ENCODE results near the gene EXOSC2. TPM values are rescaled to one million over a fixed set of nuclear protein-coding genes. Genes with fewer than 3 reads are reported as not detected.

Gene EXOSC2
- total and polyA plus RNA-seq, 2 experiments from 2014 or later = 37.6 to 77.7 TPM

GRCh38 chr9:130696139-130696650, 2.6 kb downstream of the EXOSC2 start:
- H3K79me2 ChIP-seq (replicated peaks; ENCODE audit: insufficient read depth) = peaks cover 55% of the 10 kb centered on the region
- Mint-ChIP-seq H3K4me1 (peaks cover 40% of the 10 kb centered on the region), H3K36me3 (ENCODE audit: low read depth) (peaks cover 61% of the 10 kb centered on the region), H3K4me3 (peak overlapping the region; percentile 97; the same call in 1 of the 3 replicates), H3K9me3 (no peaks in the 10 kb centered on the region), H3K27me3 (ENCODE audit: insufficient read depth, low read depth, poor library complexity) (peaks cover 17% of the 10 kb centered on the region), H3K27ac (no peak overlapping the region)
- peaks cover 48% of the 10 kb centered on the region for H3K36me3 ChIP-seq (ENCODE audit: insufficient read depth)
- ATAC-seq = no peak
- H3K4me2 ChIP-seq = no peak overlapping the region
- H2AFZ ChIP-seq = no peak overlapping the region
- no peaks in the 10 kb centered on the region for H3K9me2 ChIP-seq (ENCODE audit: insufficient read depth)
- no peak for DNase-seq (ENCODE audit: low spot score)
- peaks cover 39% of the 10 kb centered on the region for H4K20me1 ChIP-seq (replicated peaks; ENCODE audit: insufficient read depth)
- peaks cover 32% of the 10 kb centered on the region; the same call in 1 of the 2 replicates for H3F3A ChIP-seq (replicated peaks; ENCODE audit: low read depth)
- peaks cover 15% of the 10 kb centered on the region for H3K4me1 ChIP-seq (ENCODE audit: insufficient read depth)
- H3K27me3 ChIP-seq (ENCODE audit: insufficient read depth) = no peaks in the 10 kb centered on the region
- TF ChIP-seq, protein P1, sequence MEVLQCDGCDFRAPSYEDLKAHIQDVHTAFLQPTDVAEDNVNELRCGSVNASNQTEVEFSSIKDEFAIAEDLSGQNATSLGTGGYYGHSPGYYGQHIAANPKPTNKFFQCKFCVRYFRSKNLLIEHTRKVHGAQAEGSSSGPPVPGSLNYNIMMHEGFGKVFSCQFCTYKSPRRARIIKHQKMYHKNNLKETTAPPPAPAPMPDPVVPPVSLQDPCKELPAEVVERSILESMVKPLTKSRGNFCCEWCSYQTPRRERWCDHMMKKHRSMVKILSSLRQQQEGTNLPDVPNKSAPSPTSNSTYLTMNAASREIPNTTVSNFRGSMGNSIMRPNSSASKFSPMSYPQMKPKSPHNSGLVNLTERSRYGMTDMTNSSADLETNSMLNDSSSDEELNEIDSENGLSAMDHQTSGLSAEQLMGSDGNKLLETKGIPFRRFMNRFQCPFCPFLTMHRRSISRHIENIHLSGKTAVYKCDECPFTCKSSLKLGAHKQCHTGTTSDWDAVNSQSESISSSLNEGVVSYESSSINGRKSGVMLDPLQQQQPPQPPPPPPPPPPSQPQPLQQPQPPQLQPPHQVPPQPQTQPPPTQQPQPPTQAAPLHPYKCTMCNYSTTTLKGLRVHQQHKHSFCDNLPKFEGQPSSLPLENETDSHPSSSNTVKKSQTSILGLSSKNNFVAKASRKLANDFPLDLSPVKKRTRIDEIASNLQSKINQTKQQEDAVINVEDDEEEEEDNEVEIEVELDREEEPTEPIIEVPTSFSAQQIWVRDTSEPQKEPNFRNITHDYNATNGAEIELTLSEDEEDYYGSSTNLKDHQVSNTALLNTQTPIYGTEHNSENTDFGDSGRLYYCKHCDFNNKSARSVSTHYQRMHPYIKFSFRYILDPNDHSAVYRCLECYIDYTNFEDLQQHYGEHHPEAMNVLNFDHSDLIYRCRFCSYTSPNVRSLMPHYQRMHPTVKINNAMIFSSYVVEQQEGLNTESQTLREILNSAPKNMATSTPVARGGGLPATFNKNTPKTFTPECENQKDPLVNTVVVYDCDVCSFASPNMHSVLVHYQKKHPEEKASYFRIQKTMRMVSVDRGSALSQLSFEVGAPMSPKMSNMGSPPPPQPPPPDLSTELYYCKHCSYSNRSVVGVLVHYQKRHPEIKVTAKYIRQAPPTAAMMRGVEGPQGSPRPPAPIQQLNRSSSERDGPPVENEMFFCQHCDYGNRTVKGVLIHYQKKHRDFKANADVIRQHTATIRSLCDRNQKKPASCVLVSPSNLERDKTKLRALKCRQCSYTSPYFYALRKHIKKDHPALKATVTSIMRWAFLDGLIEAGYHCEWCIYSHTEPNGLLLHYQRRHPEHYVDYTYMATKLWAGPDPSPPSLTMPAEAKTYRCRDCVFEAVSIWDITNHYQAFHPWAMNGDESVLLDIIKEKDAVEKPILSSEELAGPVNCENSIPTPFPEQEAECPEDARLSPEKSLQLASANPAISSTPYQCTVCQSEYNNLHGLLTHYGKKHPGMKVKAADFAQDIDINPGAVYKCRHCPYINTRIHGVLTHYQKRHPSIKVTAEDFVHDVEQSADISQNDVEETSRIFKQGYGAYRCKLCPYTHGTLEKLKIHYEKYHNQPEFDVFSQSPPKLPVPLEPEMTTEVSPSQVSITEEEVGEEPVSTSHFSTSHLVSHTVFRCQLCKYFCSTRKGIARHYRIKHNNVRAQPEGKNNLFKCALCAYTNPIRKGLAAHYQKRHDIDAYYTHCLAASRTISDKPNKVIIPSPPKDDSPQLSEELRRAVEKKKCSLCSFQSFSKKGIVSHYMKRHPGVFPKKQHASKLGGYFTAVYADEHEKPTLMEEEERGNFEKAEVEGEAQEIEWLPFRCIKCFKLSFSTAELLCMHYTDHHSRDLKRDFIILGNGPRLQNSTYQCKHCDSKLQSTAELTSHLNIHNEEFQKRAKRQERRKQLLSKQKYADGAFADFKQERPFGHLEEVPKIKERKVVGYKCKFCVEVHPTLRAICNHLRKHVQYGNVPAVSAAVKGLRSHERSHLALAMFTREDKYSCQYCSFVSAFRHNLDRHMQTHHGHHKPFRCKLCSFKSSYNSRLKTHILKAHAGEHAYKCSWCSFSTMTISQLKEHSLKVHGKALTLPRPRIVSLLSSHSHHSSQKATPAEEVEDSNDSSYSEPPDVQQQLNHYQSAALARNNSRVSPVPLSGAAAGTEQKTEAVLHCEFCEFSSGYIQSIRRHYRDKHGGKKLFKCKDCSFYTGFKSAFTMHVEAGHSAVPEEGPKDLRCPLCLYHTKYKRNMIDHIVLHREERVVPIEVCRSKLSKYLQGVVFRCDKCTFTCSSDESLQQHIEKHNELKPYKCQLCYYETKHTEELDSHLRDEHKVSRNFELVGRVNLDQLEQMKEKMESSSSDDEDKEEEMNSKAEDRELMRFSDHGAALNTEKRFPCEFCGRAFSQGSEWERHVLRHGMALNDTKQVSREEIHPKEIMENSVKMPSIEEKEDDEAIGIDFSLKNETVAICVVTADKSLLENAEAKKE (CRISPR knock-in tag; IDR thresholded peaks at IDR 0.05) = no peak
- no peak for TF ChIP-seq ETS1 (IDR thresholded peaks at IDR 0.05)
- no peak for TF ChIP-seq NANOG (IDR thresholded peaks at IDR 0.05; ENCODE audit: borderline replicate concordance)
- TF ChIP-seq JUNB (IDR thresholded peaks at IDR 0.05; ENCODE audit: unreplicated experiment) = no peak
- TF ChIP-seq, protein P2, sequence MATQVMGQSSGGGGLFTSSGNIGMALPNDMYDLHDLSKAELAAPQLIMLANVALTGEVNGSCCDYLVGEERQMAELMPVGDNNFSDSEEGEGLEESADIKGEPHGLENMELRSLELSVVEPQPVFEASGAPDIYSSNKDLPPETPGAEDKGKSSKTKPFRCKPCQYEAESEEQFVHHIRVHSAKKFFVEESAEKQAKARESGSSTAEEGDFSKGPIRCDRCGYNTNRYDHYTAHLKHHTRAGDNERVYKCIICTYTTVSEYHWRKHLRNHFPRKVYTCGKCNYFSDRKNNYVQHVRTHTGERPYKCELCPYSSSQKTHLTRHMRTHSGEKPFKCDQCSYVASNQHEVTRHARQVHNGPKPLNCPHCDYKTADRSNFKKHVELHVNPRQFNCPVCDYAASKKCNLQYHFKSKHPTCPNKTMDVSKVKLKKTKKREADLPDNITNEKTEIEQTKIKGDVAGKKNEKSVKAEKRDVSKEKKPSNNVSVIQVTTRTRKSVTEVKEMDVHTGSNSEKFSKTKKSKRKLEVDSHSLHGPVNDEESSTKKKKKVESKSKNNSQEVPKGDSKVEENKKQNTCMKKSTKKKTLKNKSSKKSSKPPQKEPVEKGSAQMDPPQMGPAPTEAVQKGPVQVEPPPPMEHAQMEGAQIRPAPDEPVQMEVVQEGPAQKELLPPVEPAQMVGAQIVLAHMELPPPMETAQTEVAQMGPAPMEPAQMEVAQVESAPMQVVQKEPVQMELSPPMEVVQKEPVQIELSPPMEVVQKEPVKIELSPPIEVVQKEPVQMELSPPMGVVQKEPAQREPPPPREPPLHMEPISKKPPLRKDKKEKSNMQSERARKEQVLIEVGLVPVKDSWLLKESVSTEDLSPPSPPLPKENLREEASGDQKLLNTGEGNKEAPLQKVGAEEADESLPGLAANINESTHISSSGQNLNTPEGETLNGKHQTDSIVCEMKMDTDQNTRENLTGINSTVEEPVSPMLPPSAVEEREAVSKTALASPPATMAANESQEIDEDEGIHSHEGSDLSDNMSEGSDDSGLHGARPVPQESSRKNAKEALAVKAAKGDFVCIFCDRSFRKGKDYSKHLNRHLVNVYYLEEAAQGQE (IDR thresholded peaks at IDR 0.05; ENCODE audit: unreplicated experiment) = no peak
- no peak for TF ChIP-seq POLR2AphosphoS5 (IDR thresholded peaks at IDR 0.05; ENCODE audit: low read depth)
- TF ChIP-seq STAT1 (IDR thresholded peaks at IDR 0.05; ENCODE audit: unreplicated experiment) = no peak
- TF ChIP-seq CREB1 (CRISPR knock-in tag; IDR thresholded peaks at IDR 0.05; ENCODE audit: low read depth) = no peak
- no peak for TF ChIP-seq ZNF331 (CRISPR knock-in tag; IDR thresholded peaks at IDR 0.05; ENCODE audit: low read depth)
- TF ChIP-seq, protein P3, sequence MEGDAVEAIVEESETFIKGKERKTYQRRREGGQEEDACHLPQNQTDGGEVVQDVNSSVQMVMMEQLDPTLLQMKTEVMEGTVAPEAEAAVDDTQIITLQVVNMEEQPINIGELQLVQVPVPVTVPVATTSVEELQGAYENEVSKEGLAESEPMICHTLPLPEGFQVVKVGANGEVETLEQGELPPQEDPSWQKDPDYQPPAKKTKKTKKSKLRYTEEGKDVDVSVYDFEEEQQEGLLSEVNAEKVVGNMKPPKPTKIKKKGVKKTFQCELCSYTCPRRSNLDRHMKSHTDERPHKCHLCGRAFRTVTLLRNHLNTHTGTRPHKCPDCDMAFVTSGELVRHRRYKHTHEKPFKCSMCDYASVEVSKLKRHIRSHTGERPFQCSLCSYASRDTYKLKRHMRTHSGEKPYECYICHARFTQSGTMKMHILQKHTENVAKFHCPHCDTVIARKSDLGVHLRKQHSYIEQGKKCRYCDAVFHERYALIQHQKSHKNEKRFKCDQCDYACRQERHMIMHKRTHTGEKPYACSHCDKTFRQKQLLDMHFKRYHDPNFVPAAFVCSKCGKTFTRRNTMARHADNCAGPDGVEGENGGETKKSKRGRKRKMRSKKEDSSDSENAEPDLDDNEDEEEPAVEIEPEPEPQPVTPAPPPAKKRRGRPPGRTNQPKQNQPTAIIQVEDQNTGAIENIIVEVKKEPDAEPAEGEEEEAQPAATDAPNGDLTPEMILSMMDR (conservative IDR thresholded peaks at IDR 0.05; ENCODE audit: low read depth in 2 of 2) = no peak
- no peak for TF ChIP-seq ZNF114 (CRISPR knock-in tag; IDR thresholded peaks at IDR 0.05)
- no peak for TF ChIP-seq EZH2phosphoT487 (IDR thresholded peaks at IDR 0.05; ENCODE audit: unreplicated experiment)
- no peak for TF ChIP-seq EZH2 (IDR thresholded peaks at IDR 0.05; ENCODE audit: low read depth, unreplicated experiment)
- no peak overlapping the region for H3K4me3 ChIP-seq
- H3K27ac ChIP-seq (ENCODE audit: low read depth) = 0 out of 2 replicates have a peak overlapping the region, but pooled peaks have one; percentile 26

All from GM23338 (cell line).